H1 (cell line): ENCODE results near the gene RAD51B. TPM values are rescaled to one million over a fixed set of nuclear protein-coding genes. Genes with fewer than 3 reads are reported as not detected.

Source experiments
- CTCF ChIA-PET: fragments of 300-600 bp; sonication (Branson Sonifier 250); formaldehyde crosslinking; loops from one replicate; lab custom pipeline; 2021; ENCODE audit not compliant: partially characterized antibody; lab: Charles Lee
- POLR2A ChIA-PET: fragments of 300-600 bp; sonication (Branson Sonifier 250); formaldehyde crosslinking; loops from one replicate; lab custom pipeline; 2021; ENCODE audit warnings: inconsistent platforms; ENCODE audit not compliant: partially characterized antibody; lab: Charles Lee
- DNase-seq, 2 experiments: peaks; one replicate each; pipeline versions ENCODE4 v3.0.0 to v3.0.0-alpha.2; 2010 to 2022; ENCODE audit warnings: low spot score in 2 of 2, low read depth in 1 of 2, mixed read lengths in 1 of 2
- FAIRE-seq: peaks from 2 replicates; lab custom pipeline; 2011; peaks lifted over from hg19 to GRCh38; lab: Jason Lieb, UNC
- H2AFZ ChIP-seq: 2 replicates; pipeline ENCODE4 v1.8.1; 2012; ENCODE audit warnings: low read length, inconsistent platforms
- H2AK5ac ChIP-seq: 2 replicates; pipeline ENCODE4 v1.6.1; 2013; ENCODE audit warnings: low read depth, low read length
- H2BK120ac ChIP-seq: replicated peaks from 2 replicates; pipeline ENCODE3; 2013; ENCODE audit warnings: low read depth, low read length, inconsistent platforms
- H2BK12ac ChIP-seq: 2 replicates; pipeline ENCODE4 v1.6.1; 2013; ENCODE audit warnings: low read depth, low read length
- H2BK15ac ChIP-seq: 2 replicates; pipeline ENCODE4 v1.6.1; 2013; ENCODE audit warnings: low read length
- H2BK20ac ChIP-seq: 2 replicates; pipeline ENCODE4 v1.6.1; 2013; ENCODE audit warnings: low read length
- H2BK5ac ChIP-seq: 2 replicates; pipeline ENCODE4 v1.6.1; 2013; ENCODE audit warnings: low read depth, low read length
- H3K14ac ChIP-seq: 2 replicates; pipeline ENCODE4 v1.6.1; 2013; ENCODE audit warnings: inconsistent platforms; ENCODE audit not compliant: insufficient read length
- H3K18ac ChIP-seq: 2 replicates; pipeline ENCODE4 v1.6.1; 2013; ENCODE audit warnings: low read length; ENCODE audit errors: extremely low read depth
- H3K23ac ChIP-seq: 2 replicates; pipeline ENCODE4 v1.6.1; 2013; ENCODE audit warnings: inconsistent platforms; ENCODE audit not compliant: insufficient read length
- H3K23me2 ChIP-seq: 2 replicates; pipeline ENCODE4 v1.6.1; 2013; ENCODE audit warnings: low read depth, low read length
- H3K27ac ChIP-seq: 2 replicates; pipeline ENCODE4 v1.6.1; 2011; ENCODE audit warnings: low read depth, low read length, inconsistent platforms
- H3K27me3 ChIP-seq, 4 experiments: replicated peaks in 1 of 4; 1 replicate in 1 of 4; 2 replicates in 3 of 4; pipeline versions ENCODE4 v1.6.1 to v1.8.1; 2011 to 2013; ENCODE audit warnings: low read length in 3 of 4, mild to moderate bottlenecking in 3 of 4, inconsistent platforms in 2 of 4, mixed read lengths in 2 of 4, moderate library complexity in 1 of 4; ENCODE audit not compliant: control insufficient read depth in 3 of 4, insufficient read depth in 3 of 4; ENCODE audit errors: extremely low read depth in 1 of 4
- H3K36me3 ChIP-seq, 4 experiments: 2 replicates each; pipeline versions ENCODE4 v1.6.1 to v1.8.1; 2011 to 2013; ENCODE audit warnings: mild to moderate bottlenecking in 4 of 4, low read length in 3 of 4, moderate library complexity in 2 of 4, control low read depth in 1 of 4, inconsistent platforms in 1 of 4; ENCODE audit not compliant: insufficient read depth in 4 of 4, control insufficient read depth in 2 of 4
- H3K4ac ChIP-seq: replicated peaks from 2 replicates; pipeline ENCODE3; 2013; ENCODE audit warnings: low read length, low read depth, mixed read lengths, inconsistent platforms; ENCODE audit not compliant: insufficient read length
- H3K4me1 ChIP-seq, 4 experiments: replicated peaks in 1 of 4; 1 replicate in 1 of 4; 2 replicates in 3 of 4; pipeline versions ENCODE4 v1.6.1 to v1.8.1; 2011 to 2013; ENCODE audit warnings: low read length in 3 of 4, inconsistent platforms in 2 of 4, mixed read lengths in 1 of 4; ENCODE audit not compliant: insufficient read depth in 4 of 4, control insufficient read depth in 3 of 4
- H3K4me2 ChIP-seq, 2 experiments: 2 replicates each; pipeline versions ENCODE4 v1.6.1 to v1.8.1; 2011 to 2013; ENCODE audit warnings: low read depth in 2 of 2, low read length in 2 of 2, control low read depth in 1 of 2, inconsistent platforms in 1 of 2, mild to moderate bottlenecking in 1 of 2; ENCODE audit not compliant: insufficient read depth in 1 of 2
- H3K4me3 ChIP-seq, 4 experiments: fragments of 200-600, 300-600 bp in 1 of 4; sonication (generic), shearing (Covaris generic), sonication (Bioruptor Twin) in 1 of 4; 2 replicates each; pipeline versions ENCODE4 v1.5.1 to v1.8.1; 2011 to 2016; ENCODE audit warnings: low read length in 4 of 4, low read depth in 3 of 4, control low read depth in 2 of 4, inconsistent platforms in 2 of 4, mild to moderate bottlenecking in 2 of 4, mixed read lengths in 1 of 4, moderate library complexity in 1 of 4; ENCODE audit not compliant: insufficient read depth in 2 of 4; ENCODE audit errors: extremely low read depth in 1 of 4
- H3K56ac ChIP-seq: replicated peaks from 2 replicates; pipeline ENCODE3; 2013; ENCODE audit warnings: low read depth, mild to moderate bottlenecking, mixed read lengths, low read length, inconsistent platforms; ENCODE audit not compliant: insufficient read length
- H3K79me1 ChIP-seq: 2 replicates; pipeline ENCODE4 v1.6.1; 2013; ENCODE audit warnings: low read depth, low read length, control low read depth
- H3K79me2 ChIP-seq, 2 experiments: 2 replicates each; pipeline versions ENCODE4 v1.6.1 to v1.8.1; 2012 to 2013; ENCODE audit warnings: low read length in 2 of 2, mild to moderate bottlenecking in 2 of 2, inconsistent platforms in 1 of 2; ENCODE audit not compliant: insufficient read depth in 2 of 2, control insufficient read depth in 1 of 2
- H3K9ac ChIP-seq, 4 experiments: replicated peaks in 1 of 4; 1 replicate in 1 of 4; 2 replicates in 3 of 4; pipeline versions ENCODE4 v1.6.1 to v1.8.1; 2011 to 2013; ENCODE audit warnings: low read depth in 3 of 4, low read length in 3 of 4, control low read depth in 2 of 4, mild to moderate bottlenecking in 2 of 4, moderate library complexity in 2 of 4, inconsistent platforms in 1 of 4; ENCODE audit errors: extremely low read depth in 1 of 4
- H3K9me3 ChIP-seq, 2 experiments: 2 replicates each; pipeline versions ENCODE4 v1.6.1 to v1.8.1; 2012 to 2013; ENCODE audit warnings: mild to moderate bottlenecking in 2 of 2, moderate library complexity in 2 of 2, control low read depth in 1 of 2, inconsistent platforms in 1 of 2, low read depth in 1 of 2, low read length in 1 of 2, mixed read lengths in 1 of 2; ENCODE audit not compliant: insufficient read depth in 2 of 2
- H4K20me1 ChIP-seq, 2 experiments: replicated peaks in 1 of 2; 2 replicates each; pipeline versions ENCODE3 to v1.8.1; 2011 to 2013; ENCODE audit warnings: inconsistent platforms in 2 of 2, low read length in 2 of 2, mild to moderate bottlenecking in 1 of 2; ENCODE audit not compliant: insufficient read depth in 2 of 2, control insufficient read depth in 1 of 2
- H4K5ac ChIP-seq: 2 replicates; pipeline ENCODE4 v1.6.1; 2013; ENCODE audit warnings: low read length, low read depth, mixed read lengths, inconsistent platforms; ENCODE audit not compliant: insufficient read length
- H4K8ac ChIP-seq: 2 replicates; pipeline ENCODE4 v1.8.0; 2013; ENCODE audit warnings: mild to moderate bottlenecking, moderate library complexity, low read length, inconsistent platforms; ENCODE audit not compliant: insufficient read depth; ENCODE audit errors: extremely low read depth
- H4K91ac ChIP-seq: replicated peaks from 2 replicates; pipeline ENCODE3; 2013; ENCODE audit warnings: low read length, mixed read lengths, inconsistent platforms; ENCODE audit not compliant: insufficient read length
- ASH2L ChIP-seq: fragments of 200-600, 300-600 bp; sonication (generic); IDR thresholded peaks from one replicate; pipeline ENCODE4 v1.7.1; 2017; ENCODE audit warnings: low read length
- ATF2 ChIP-seq: IDR thresholded peaks from 2 replicates; pipeline ENCODE4 v1.6.1; 2012; ENCODE audit warnings: low read length, inconsistent platforms
- CBX8 ChIP-seq: fragments of 300-800, 300-1000 bp; sonication (generic); IDR thresholded peaks from 2 replicates; pipeline ENCODE4 v1.7.1; 2016; ENCODE audit warnings: low read depth, low read length, borderline replicate concordance
- EGR1 ChIP-seq: IDR thresholded peaks from 2 replicates; pipeline ENCODE4 v1.6.1; 2011; ENCODE audit warnings: low read depth, low read length, borderline replicate concordance
- EZH2 ChIP-seq: fragments of 200-600 bp; sonication (generic); IDR thresholded peaks from 2 replicates; pipeline ENCODE4 v1.7.1; 2012; ENCODE audit warnings: low read depth, mild to moderate bottlenecking, moderate library complexity, low read length, inconsistent platforms; ENCODE audit not compliant: severe bottlenecking
- KDM1A ChIP-seq: fragments of 200-600, 300-600 bp; sonication (generic); IDR thresholded peaks from 2 replicates; pipeline ENCODE4 v1.7.1; 2016; ENCODE audit warnings: mild to moderate bottlenecking, low read length, borderline replicate concordance
- NANOG ChIP-seq: IDR thresholded peaks from 2 replicates; pipeline ENCODE4 v1.6.1; 2011; ENCODE audit warnings: low read length, low read depth, mild to moderate bottlenecking, inconsistent platforms; ENCODE audit not compliant: insufficient read depth, poor library complexity, severe bottlenecking
- SUZ12 ChIP-seq: fragments of 200-600 bp; sonication (generic); IDR thresholded peaks from 2 replicates; pipeline ENCODE4 v1.6.1; 2012; ENCODE audit warnings: mild to moderate bottlenecking, inconsistent platforms, low read length, moderate library complexity, mixed read lengths
- TCF12 ChIP-seq: IDR thresholded peaks from 2 replicates; pipeline ENCODE4 v1.6.1; 2011; ENCODE audit warnings: low read depth, mild to moderate bottlenecking, low read length
- USF2 ChIP-seq: IDR thresholded peaks from 2 replicates; pipeline ENCODE4 v1.6.1; 2011; ENCODE audit warnings: low read length, improper control_type of control experiment
- WGBS, 2 experiments: shearing (Covaris generic) in 1 of 2; methylation state at CpG; one replicate each; pipeline versions ENCODE4 v1.1.6 to v1.1.7; 2013 to 2015; ENCODE audit warnings: low lambda C conversion rate in 2 of 2, mixed read lengths in 2 of 2, inconsistent platforms in 1 of 2, low coverage in 1 of 2, missing lambda C conversion rate in 1 of 2; ENCODE audit not compliant: insufficient replicate concordance in 2 of 2, insufficient coverage in 1 of 2, insufficient read length in 1 of 2; ENCODE audit errors: extremely low coverage in 1 of 2, missing lambda C conversion rate in 1 of 2; 5-methylcytosine and 5-hydroxymethylcytosine counted together
- polyA plus RNA-seq, 7 experiments: library from polyadenylated mRNA; depleted of rRNA in 3 of 7; stranded (reverse) in 5 of 7; unstranded in 2 of 7; fragments of >200 nt in 5 of 7; fragments of 200-250 nt in 2 of 7; gene quantifications; 1 replicate in 5 of 7; 2 replicates in 1 of 7; 4 replicates in 1 of 7; pipeline versions ENCODE4 v1.2.1 to v1.2.3, GENCODE V29; 2011 to 2013; ENCODE audit warnings: missing spikeins in 2 of 7, mixed read lengths in 2 of 7
- total RNA-seq: library from RNA; stranded (reverse); fragmentation: NEBNext Ultra II Directional; extraction: Animal tissue kit (Norgen Biotek cat#: 25700); gene quantifications from 2 replicates; pipeline ENCODE4 v1.2.1, GENCODE V29; 2021

The RAD51B gene
- total and polyA plus RNA-seq, 2 of the 8 experiments (the other 6 are each of a cell fraction or from before 2014, with no cell fraction given), result 3.9 to 14.9 TPM

GRCh38 chr14:68598089-68598488 lies 778.5 kb downstream of the RAD51B start:
- no peaks in the 10 kb centered on the region for H3K79me2 ChIP-seq
- no peak overlapping the region for H3K23ac ChIP-seq
- H3K4me1 ChIP-seq, result peaks cover 0 to 6% (median 3%) of the 10 kb centered on the region in 4 experiments; a peak in 4 of 7 replicates
- H2BK12ac ChIP-seq, result no peak overlapping the region
- no peak overlapping the region for H3K4me2 ChIP-seq
- TF ChIP-seq ASH2L (no peak), USF2 (no peak), SUZ12 (no peak), EGR1 (no peak), ATF2 (no peak), NANOG (no peak), KDM1A (no peak), TCF12 (no peak), CBX8 (no peak), EZH2 (no peak)
- no peaks in the 10 kb centered on the region for H3K79me1 ChIP-seq
- no peaks in the 10 kb centered on the region for H3K9me3 ChIP-seq
- H3K27me3 ChIP-seq, result no peaks in the 10 kb centered on the region
- no peak overlapping the region for H2BK120ac ChIP-seq
- H4K91ac ChIP-seq, result no peak overlapping the region
- no peak overlapping the region for H2AK5ac ChIP-seq
- DNase-seq, result no peak
- H3K18ac ChIP-seq, result no peak overlapping the region
- no peak overlapping the region for H3K56ac ChIP-seq
- FAIRE-seq, result no peak
- no peak overlapping the region for H3K27ac ChIP-seq
- H4K8ac ChIP-seq, result no peak overlapping the region
- no peak overlapping the region for H2BK20ac ChIP-seq
- H3K36me3 ChIP-seq, result no peaks in the 10 kb centered on the region
- H3K14ac ChIP-seq, result no peak overlapping the region
- H3K23me2 ChIP-seq, result no peaks in the 10 kb centered on the region
- no peak overlapping the region for H3K4ac ChIP-seq
- H2BK5ac ChIP-seq, result no peak overlapping the region
- H4K20me1 ChIP-seq, result no peaks in the 10 kb centered on the region
- ChIA-PET POLR2A (no interaction called here), CTCF (interaction anchor here (0.6 to 1.0 kb wide), 3 partner anchors 14 to 236 kb away, joined by 3 to 4 read pairs (median 4); no protein-coding TSS in a partner anchor)
- H2BK15ac ChIP-seq, result no peak overlapping the region
- no peak overlapping the region for H3K4me3 ChIP-seq
- H2AFZ ChIP-seq, result no peak overlapping the region
- H4K5ac ChIP-seq, result no peak overlapping the region
- H3K9ac ChIP-seq, result no peak overlapping the region
- 89% methylated on average over 2 of the region's 2 CpGs; no CpG with 5 or more reads in 1 of the 2 experiments for WGBS, 2 experiments
